Stimulated activated CD8-positive, alpha-beta memory T cell treated with anti-CD3 and anti-CD28 coated beads, Interleukin-12 subunit alpha, Interleukin-12 subunit beta, amount 100 ng/mL, for 24 hours (primary cell): ENCODE data around the gene DCAF6.

ENCODE experiments used
- DNase-seq: peaks from one replicate; pipeline ENCODE4 v3.0.0-alpha.2; 2020; ENCODE audit errors: extremely low read depth

Gene DCAF6

GRCh38 chr1:168105846-168106245, 169.4 kb downstream of the DCAF6 start:
- no peak for DNase-seq

- DNase-seq = no peak
These were observed 169.8 kb downstream of the DCAF6 start for GRCh38 chr1:168106274-168106673.

- DNase-seq = no peak
These were observed 174.5 kb downstream of the DCAF6 start for GRCh38 chr1:168110896-168111545.

GRCh38 chr1:168112673-168113305, 176.3 kb downstream of the DCAF6 start:
- peak; percentile 12 for DNase-seq

GRCh38 chr1:168114845-168115244, 178.4 kb downstream of the DCAF6 start:
- DNase-seq = no peak

DNA sequence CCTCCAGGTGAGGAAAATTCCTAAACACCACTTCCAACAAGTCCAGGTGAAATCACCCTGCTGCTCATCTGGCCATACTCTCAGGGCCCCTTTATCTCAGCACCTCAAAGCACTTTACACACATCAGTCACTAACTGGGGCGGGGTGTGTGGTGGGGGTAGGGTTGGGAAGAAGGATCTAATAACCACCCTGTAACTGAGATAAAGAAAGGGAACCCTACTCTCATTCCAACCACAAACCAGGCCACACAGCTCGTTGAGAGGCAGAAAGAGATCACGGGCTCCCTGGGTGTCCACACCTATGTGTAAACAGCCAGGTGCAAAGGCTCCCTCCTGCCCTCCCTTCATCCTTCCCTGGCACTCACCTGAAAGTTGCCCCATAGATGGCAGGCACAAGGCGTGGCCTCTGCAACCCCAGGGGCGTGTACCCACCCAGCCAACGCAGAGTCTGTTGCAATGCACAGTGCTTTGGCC, 179.9 kb downstream of the DCAF6 start:
- DNase-seq = no peak

DNA sequence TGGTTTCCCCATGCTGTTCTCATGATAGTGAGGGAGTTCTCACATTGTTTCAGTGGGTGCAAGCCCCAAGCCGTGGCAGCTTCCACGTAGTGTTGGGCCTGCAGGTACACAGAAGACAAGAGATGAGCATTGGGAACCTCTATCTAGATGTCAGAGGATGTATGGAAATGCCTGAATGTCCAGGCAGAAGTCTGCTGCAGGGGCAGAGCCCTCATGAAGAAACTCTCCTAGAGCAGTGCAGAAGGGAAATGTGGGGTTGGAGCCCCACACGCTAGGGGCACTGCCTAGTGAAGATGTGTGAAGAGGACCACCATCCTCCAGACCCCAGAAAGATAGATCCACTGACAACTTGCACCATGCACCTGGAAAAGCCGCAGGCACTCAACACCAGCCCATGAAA, 183.3 kb downstream of the DCAF6 start:
- DNase-seq = no peak

GRCh38 chr1:168121401-168122011, 185.0 kb downstream of the DCAF6 start:
- no peak for DNase-seq

- no peak for DNase-seq
These were observed 188.6 kb downstream of the DCAF6 start for GRCh38 chr1:168125051-168125450.
